SK-N-MC (cell line): ENCODE data around the gene TMEM59L.

Experiments used
- DNase-seq: peaks from one replicate; pipeline ENCODE4 v3.0.0-alpha.2; 2011; ENCODE audit warnings: low read depth, low spot score
- H3K27ac ChIP-seq: fragments of 200-600 bp; sonication (generic); 2 replicates; pipeline ENCODE4 v1.5.1; 2016; ENCODE audit warnings: mixed run types
- H3K36me3 ChIP-seq: fragments of 200-600 bp; sonication (generic); 2 replicates; pipeline ENCODE4 v1.6.1; 2017; ENCODE audit warnings: antibody characterized with exemption, low read length, mixed read lengths; ENCODE audit not compliant: insufficient read depth
- H3K4me3 ChIP-seq: fragments of 200-600 bp; sonication (generic); 2 replicates; pipeline ENCODE4 v1.5.1; 2016
- H3K9ac ChIP-seq: fragments of 200-600 bp; sonication (generic); 2 replicates; pipeline ENCODE4 v1.8.0; 2017; ENCODE audit warnings: mixed run types, mixed read lengths; ENCODE audit not compliant: insufficient read length
- H3K9me3 ChIP-seq: fragments of 200-600 bp; sonication (generic); 2 replicates; pipeline ENCODE4 v1.6.1; 2017; ENCODE audit warnings: low read depth, mild to moderate bottlenecking, antibody characterized with exemption, low read length, moderate library complexity, mixed read lengths
- EZH2 ChIP-seq: fragments of 200-600 bp; sonication (generic); IDR thresholded peaks from one replicate; pipeline ENCODE4 v1.6.1; 2017; ENCODE audit warnings: antibody characterized with exemption
- FOXP2 ChIP-seq: optimal IDR thresholded peaks from 2 replicates; pipeline ENCODE3; 2011; ENCODE audit warnings: mild to moderate bottlenecking, moderate library complexity; ENCODE audit not compliant: insufficient read depth; ENCODE audit errors: extremely low read length, control extremely low read depth
- POLR2AphosphoS5 ChIP-seq: IDR thresholded peaks from 2 replicates; pipeline ENCODE4 v1.6.1; 2012; ENCODE audit warnings: mild to moderate bottlenecking, low read depth, low read length, borderline replicate concordance

Gene TMEM59L

GRCh38 chr19:18657590-18658365 is 45.1 kb downstream of the TMEM59L start:
- no peaks in the 10 kb centered on the region for H3K36me3 ChIP-seq
- no peaks in the 10 kb centered on the region for H3K9me3 ChIP-seq
- H3K9ac ChIP-seq = no peak overlapping the region
- H3K27ac ChIP-seq = no peak overlapping the region
- DNase-seq = no peak
- TF ChIP-seq POLR2AphosphoS5 (no peak), FOXP2 (no peak), EZH2 (no peak)
- H3K4me3 ChIP-seq = no peak overlapping the region

DNA sequence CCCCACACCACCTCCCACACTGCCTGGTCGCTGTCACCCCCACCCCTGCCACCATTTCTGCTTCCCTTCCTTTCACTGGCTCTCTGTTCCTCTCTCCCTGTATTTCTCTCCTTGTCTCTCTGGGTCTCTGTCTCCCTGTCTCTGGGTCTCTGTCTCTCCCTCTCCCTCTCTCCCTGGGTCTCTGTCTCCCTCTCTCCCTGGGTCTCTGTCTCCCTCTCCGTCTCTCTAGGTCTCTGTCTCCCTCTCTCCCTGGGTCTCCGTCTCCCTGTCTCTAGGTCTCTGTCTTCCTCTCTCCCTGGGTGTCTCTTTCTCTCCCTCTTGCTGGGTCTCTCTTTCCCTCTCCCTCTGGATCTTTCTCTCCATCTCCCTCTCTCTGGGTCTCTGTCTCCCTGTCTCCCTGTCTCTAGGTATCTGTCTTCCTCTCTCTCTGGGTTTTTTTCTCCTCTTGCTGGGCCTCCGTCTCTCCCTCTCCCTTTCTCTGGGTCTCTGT is 45.7 kb downstream of the TMEM59L start:
- Histone ChIP-seq H3K9me3 (no peaks in the 10 kb centered on the region), H3K36me3 (no peaks in the 10 kb centered on the region), H3K27ac (no peak overlapping the region), H3K4me3 (no peak overlapping the region), H3K9ac (no peak overlapping the region)
- TF ChIP-seq FOXP2 (no peak), POLR2AphosphoS5 (no peak), EZH2 (no peak)
- no peak for DNase-seq

- no peak overlapping the region for H3K9ac ChIP-seq
- no peak overlapping the region for H3K4me3 ChIP-seq
- no peaks in the 10 kb centered on the region for H3K36me3 ChIP-seq
- TF ChIP-seq FOXP2 (no peak), POLR2AphosphoS5 (no peak), EZH2 (no peak)
- no peaks in the 10 kb centered on the region for H3K9me3 ChIP-seq
- no peak for DNase-seq
- H3K27ac ChIP-seq = no peak overlapping the region
Observed at GRCh38 chr19:18659281-18660050, 46.8 kb downstream of the TMEM59L start.

DNA sequence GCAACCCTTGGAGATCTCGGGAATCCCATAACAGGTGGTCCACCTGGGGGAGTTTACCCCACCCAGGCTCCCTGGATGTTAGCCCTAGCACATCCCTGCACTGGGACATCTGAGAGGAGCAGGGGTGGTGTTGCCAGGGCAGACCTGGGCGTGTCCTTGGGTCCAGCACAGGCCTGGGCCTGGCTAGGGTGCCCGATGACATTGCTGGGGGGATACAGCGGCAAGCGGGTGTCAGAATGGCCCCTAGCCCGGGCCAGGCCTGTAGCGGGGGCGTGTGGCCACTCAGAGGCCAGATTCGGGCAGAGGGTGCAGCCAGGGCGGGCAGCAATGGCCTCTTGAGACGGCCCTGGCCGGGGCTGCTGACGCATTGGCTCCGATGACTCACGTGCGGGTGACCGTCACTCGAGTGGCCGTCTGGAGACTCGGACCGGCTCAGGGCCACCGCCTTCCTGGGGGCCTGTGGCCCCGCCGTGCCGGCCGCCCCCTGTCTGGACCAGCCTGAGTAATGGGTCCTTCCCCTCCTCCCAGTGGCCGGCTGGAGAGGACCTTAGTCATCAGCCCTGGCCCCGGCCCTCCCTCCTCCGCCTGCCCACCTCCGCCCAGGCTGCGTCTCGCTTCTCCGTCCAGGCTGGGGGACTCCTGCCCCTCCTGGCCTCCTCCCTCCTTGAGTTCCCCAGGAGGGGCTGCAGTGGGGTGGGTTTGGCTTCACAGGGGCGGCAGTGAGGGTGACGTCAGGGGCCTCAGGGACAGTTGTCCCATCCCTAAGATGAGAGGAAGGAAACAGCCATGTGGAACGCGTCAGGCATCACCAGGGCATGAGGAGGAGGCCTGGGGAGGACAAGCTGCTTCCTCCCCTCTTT is 47.6 kb downstream of the TMEM59L start:
- Histone ChIP-seq H3K4me3 (no peak overlapping the region), H3K9me3 (no peaks in the 10 kb centered on the region), H3K9ac (no peak overlapping the region), H3K36me3 (no peaks in the 10 kb centered on the region), H3K27ac (no peak overlapping the region)
- no peak for DNase-seq
- TF ChIP-seq FOXP2 (no peak), EZH2 (no peak), POLR2AphosphoS5 (no peak)

- H3K9ac ChIP-seq = no peak overlapping the region
- H3K9me3 ChIP-seq = no peaks in the 10 kb centered on the region
- no peak for TF ChIP-seq EZH2
- no peak for TF ChIP-seq FOXP2
- TF ChIP-seq POLR2AphosphoS5 = no peak
- no peaks in the 10 kb centered on the region for H3K36me3 ChIP-seq
- no peak overlapping the region for H3K4me3 ChIP-seq
- H3K27ac ChIP-seq = no peak overlapping the region
- no peak for DNase-seq
Observed at GRCh38 chr19:18660939-18661670, 48.4 kb downstream of the TMEM59L start.

- no peaks in the 10 kb centered on the region for H3K9me3 ChIP-seq
- DNase-seq = no peak
- H3K36me3 ChIP-seq = no peaks in the 10 kb centered on the region; the same call in 1 of the 2 replicates
- H3K4me3 ChIP-seq = no peak overlapping the region
- H3K9ac ChIP-seq = no peak overlapping the region
- TF ChIP-seq POLR2AphosphoS5 = no peak
- TF ChIP-seq EZH2 = no peak
- no peak for TF ChIP-seq FOXP2
- no peak overlapping the region for H3K27ac ChIP-seq
Observed at GRCh38 chr19:18662972-18663732, 50.5 kb downstream of the TMEM59L start.
